Measurements from ENCODE around the gene SPDYE4. TPM values are rescaled to one million over a fixed set of nuclear protein-coding genes. Genes with fewer than 3 reads are reported as not detected.

The SPDYE4 gene
- total RNA-seq, 2 experiments from 2014 or later: not detected

DNA sequence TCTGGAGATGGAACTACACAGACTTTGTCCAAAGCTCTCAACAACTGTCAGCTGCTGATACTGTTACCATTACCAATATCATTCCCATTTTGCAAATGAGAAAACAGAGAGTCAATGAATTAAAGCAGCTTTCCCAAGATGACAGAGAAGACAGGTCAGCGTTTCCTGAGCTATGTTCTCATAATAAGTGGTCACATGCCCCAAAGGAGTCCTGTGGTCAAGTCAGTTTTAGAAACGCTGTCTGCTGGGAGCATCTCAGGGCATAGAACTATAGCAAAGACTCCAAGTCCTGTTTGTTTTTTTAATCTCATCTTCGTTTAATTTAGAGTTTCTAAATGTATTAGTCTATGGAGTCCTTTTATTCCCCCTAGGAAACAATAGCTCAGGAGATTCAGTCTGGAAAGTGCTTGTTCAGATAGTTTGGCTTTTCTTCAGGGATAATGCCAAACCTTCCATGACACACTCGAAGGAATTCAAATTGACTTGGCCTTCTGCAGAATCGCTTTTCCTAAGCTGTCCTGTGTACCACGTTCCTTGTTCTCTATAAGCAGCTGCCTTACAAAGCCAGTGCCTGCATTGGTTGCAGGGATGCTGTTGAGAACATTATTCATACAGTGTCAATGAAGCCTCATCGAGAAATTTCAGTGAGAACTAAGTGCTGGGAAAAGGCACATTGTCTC, 25.8 kb downstream of the SPDYE4 start:
- DNase-seq: no peak
- CTCF ChIA-PET: interaction anchor here (1.1 kb wide), 1 partner anchor 13 kb away, joined by 4 read pairs; no protein-coding TSS in a partner anchor
- Mint-ChIP-seq H3K4me1 (ENCODE audit: low read depth) (no peaks in the 10 kb centered on the region), H3K36me3 (ENCODE audit: low read depth) (no peaks in the 10 kb centered on the region), H3K27me3 (ENCODE audit: low read depth) (no peaks in the 10 kb centered on the region), H3K4me3 (no peak overlapping the region), H3K27ac (no peak overlapping the region), H3K9me3 (no peaks in the 10 kb centered on the region)
- intact Hi-C loops (cut with micrococcal nuclease): no loop called here

DNA sequence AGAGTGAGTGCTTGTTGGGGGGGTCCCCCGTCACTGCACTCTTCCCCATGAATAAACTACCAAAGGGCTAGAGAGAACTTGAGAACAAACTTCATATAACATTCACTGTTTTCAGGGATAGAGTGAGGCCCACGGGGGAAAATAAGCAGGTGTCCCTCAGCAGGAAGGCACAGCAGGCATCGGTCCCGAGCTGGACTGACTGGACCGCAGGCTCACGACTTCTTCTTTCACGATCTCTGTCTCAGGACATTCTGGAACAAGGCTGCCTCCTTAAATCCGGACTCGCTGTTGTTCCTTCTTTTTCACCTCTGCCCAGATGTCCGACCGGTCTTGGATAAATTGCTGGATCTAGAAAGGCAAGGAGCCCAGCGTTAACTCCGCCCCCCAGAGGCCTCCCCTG, 28.5 kb downstream of the SPDYE4 start:
- intact Hi-C loops (cut with micrococcal nuclease): no loop called here
- CTCF ChIA-PET: no interaction called here
- Mint-ChIP-seq H3K9me3 (no peaks in the 10 kb centered on the region), H3K4me1 (ENCODE audit: low read depth) (no peaks in the 10 kb centered on the region), H3K27ac (no peak overlapping the region), H3K36me3 (ENCODE audit: low read depth) (no peaks in the 10 kb centered on the region), H3K4me3 (no peak overlapping the region), H3K27me3 (ENCODE audit: low read depth) (no peaks in the 10 kb centered on the region)
- no peak for DNase-seq

DNA sequence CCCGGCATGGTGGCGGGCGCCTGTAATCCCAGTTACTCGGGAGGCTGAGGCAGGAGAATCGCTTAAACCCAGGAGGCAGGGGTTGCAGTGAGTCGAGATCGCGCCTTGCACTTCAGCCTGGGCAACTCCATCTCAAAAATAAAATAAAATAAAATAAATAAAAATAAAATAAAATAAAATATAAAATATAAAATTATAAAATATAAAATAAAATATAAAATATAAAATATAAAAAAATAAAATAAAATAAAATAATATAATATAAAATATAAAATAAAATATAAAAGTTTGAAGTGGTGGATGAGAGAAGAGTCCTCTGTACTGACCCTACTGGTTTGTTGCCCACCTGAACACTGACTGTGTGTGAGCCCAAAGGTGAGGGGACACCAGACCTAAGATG, 28.9 kb downstream of the SPDYE4 start:
- Mint-ChIP-seq H3K4me1 (ENCODE audit: low read depth) (no peaks in the 10 kb centered on the region), H3K36me3 (ENCODE audit: low read depth) (no peaks in the 10 kb centered on the region), H3K4me3 (no peak overlapping the region), H3K27ac (no peak overlapping the region), H3K9me3 (no peaks in the 10 kb centered on the region), H3K27me3 (ENCODE audit: low read depth) (no peaks in the 10 kb centered on the region)
- intact Hi-C loops (cut with micrococcal nuclease): no loop called here
- no peak for DNase-seq
- CTCF ChIA-PET: no interaction called here

DNA sequence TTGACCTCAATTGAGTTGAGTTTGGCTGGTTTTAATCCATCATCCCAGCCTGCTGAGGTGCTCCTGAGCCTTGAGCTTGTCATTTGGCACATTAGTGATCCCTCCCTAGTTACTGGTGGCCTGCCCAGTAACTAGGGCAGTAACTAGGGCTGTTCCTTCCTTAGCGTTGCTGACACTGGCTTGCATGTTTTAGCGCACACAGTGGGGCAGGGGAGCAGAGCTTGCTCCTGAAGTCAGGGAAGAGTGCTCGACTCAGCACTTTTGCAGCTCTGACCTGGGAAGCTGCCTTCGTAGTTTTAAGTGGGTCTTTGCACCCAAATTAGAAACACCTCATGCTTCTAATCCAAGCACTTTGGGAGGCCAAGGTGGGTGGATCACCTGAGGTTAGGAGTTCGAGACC, 29.4 kb downstream of the SPDYE4 start:
- DNase-seq: no peak
- Mint-ChIP-seq H3K36me3 (ENCODE audit: low read depth) (no peaks in the 10 kb centered on the region), H3K27ac (no peak overlapping the region), H3K9me3 (no peaks in the 10 kb centered on the region), H3K4me1 (ENCODE audit: low read depth) (no peaks in the 10 kb centered on the region), H3K27me3 (ENCODE audit: low read depth) (no peaks in the 10 kb centered on the region), H3K4me3 (no peak overlapping the region)
- CTCF ChIA-PET: no interaction called here
- intact Hi-C loops (cut with micrococcal nuclease): no loop called here

DNA sequence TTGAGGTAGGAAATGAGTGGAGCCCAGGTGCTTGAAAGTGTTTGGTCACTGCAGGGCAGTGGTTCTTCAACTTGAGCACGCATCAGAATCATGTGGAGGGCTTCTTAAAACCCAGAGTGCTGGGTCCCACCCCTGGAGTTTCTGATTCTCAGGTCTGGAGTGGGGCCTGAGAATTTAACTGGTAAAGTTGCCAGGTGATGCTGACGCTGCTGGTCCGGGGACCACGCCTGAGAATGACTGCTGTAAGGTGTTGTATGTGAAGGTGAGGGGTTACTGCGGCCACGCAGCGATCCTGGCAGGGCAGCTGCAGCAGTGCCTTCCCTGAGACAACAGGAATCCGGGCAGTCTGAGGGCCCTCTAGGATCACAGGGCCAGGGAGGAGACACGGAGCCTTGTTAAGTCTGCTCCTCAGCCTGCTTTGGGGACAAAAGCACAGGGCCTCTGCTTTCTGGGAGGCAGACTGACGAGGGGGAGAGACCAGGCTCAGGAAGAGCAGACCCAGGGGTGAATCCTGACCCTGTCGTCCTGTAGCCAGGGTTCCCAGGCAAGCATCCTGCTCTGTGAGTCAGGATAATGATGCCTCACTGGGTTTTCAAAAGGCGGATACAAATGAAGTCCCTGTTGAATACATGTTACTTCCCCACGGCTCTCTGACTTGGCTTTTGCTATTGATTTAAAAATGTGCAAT, 30.0 kb downstream of the SPDYE4 start:
- no peaks in the 10 kb centered on the region for H3K9me3 Mint-ChIP-seq
- no peaks in the 10 kb centered on the region for H3K4me1 Mint-ChIP-seq (ENCODE audit: low read depth)
- no peaks in the 10 kb centered on the region for H3K36me3 Mint-ChIP-seq (ENCODE audit: low read depth)
- H3K27ac Mint-ChIP-seq: no peak overlapping the region
- H3K4me3 Mint-ChIP-seq: no peak overlapping the region
- no peak for DNase-seq
- CTCF ChIA-PET: no interaction called here
- no peaks in the 10 kb centered on the region for H3K27me3 Mint-ChIP-seq (ENCODE audit: low read depth)
- intact Hi-C loops (cut with micrococcal nuclease): no loop called here

DNA sequence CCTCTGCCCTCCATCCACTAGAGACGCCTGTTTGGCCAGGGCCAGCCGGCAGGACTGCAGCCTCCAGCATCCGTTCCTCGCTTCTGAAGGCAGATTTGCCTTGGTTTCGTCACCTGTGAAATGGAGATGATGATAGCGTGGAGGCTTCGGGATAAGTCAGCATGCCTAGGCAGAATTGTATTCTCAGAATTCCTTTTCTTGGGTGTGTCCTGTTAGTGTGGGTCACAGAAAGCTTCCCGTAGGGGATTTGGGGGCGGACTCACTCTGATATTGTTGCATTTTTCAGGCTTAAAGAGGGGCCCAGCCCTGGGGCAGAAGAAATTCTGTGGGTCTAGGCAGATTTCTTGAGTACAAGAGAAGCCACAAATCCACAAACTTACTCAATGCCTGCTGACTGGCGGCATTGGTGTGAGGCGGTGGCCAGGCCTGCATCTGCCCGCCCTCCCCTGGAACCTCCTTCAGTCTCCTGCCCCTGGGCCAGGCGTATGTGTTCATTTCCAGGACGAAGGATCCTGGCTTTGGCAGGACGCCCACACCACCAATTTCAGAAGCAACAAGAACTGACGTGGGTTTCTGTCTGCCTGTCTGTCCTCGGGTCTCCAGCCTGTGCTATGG, 31.3 kb downstream of the SPDYE4 start:
- no peak for DNase-seq
- Mint-ChIP-seq H3K9me3 (no peaks in the 10 kb centered on the region), H3K36me3 (ENCODE audit: low read depth) (no peaks in the 10 kb centered on the region), H3K27me3 (ENCODE audit: low read depth) (no peaks in the 10 kb centered on the region), H3K27ac (no peak overlapping the region), H3K4me1 (ENCODE audit: low read depth) (no peaks in the 10 kb centered on the region), H3K4me3 (no peak overlapping the region)
- intact Hi-C loops (cut with micrococcal nuclease): no loop called here
- CTCF ChIA-PET: no interaction called here

DNA sequence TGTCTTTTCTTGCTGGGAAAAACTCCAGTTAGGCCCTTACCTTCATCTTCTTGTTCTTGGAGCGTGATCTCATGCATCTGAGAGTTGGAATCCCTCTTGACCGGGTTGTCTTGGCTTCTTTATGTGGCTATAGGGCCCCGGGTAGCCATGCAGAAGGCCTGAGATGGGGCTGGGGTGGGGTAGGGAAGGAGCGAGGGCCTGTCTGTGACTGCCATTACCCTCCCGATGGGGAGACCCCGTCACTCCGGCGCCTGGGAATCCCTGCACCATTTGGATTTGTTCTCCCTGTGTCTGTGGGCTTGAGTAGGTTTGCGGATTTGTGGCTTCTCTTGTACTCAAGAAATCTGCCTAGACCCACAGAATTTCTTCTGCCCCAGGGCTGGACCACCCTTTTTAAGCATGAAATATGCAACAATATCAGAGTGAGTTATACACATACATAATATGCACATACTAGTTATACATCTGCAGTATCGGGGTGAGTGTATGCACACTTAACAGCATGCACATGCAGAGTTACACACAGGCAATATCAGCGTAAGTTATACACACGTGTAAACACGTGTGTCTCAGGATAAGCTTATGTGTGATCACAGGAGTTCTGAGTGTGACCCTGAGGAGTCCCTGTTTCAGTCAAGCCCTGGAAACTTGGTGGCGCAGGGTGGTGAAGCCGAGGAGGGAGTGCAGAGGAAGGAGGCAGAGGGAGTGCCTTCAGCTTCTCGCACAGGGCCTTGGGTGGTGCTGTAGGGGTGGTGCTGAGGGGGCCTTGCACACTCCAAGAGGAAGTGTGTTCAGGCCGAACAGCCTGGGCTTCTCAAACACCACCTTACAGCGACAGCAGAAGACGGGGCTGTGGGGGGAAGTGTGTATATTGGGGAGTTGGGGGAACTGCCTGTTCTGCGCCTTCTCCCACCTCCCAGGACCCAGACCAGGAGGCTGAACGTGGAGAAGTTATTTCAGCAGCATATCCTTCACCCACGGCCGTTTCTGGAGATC, 32.2 kb downstream of the SPDYE4 start:
- H3K36me3 Mint-ChIP-seq (ENCODE audit: low read depth): no peaks in the 10 kb centered on the region
- no peak overlapping the region for H3K4me3 Mint-ChIP-seq
- H3K27ac Mint-ChIP-seq: no peak overlapping the region
- no peak for DNase-seq
- intact Hi-C loops (cut with micrococcal nuclease): no loop called here
- H3K9me3 Mint-ChIP-seq: no peaks in the 10 kb centered on the region
- CTCF ChIA-PET: interaction anchor here (1.0 kb wide), 1 partner anchor 316 kb away, joined by 3 read pairs; no protein-coding TSS in a partner anchor
- H3K4me1 Mint-ChIP-seq (ENCODE audit: low read depth): no peaks in the 10 kb centered on the region
- no peaks in the 10 kb centered on the region for H3K27me3 Mint-ChIP-seq (ENCODE audit: low read depth)

DNA sequence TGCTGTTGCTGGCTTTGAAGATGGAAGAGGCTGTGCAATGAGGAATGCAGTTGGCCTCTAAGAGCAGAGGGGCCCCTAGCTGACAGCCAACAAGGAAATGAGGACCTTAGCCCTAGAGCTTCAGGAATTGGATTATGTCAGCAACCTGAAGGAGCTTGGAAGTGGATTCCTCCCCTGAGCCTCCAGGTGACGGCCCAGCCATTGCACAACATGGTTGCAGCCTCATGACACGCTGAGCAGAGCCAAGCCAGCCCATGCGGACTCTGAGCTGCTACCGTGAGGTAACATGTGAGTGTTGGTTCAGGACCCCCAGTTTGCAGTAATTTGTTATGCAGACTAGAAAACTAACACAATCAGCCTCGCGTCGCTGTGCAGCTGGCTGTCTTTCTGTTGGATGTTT, 33.9 kb downstream of the SPDYE4 start:
- Mint-ChIP-seq H3K27ac (no peak overlapping the region), H3K4me1 (ENCODE audit: low read depth) (no peaks in the 10 kb centered on the region), H3K4me3 (no peak overlapping the region), H3K9me3 (no peaks in the 10 kb centered on the region), H3K27me3 (ENCODE audit: low read depth) (no peaks in the 10 kb centered on the region), H3K36me3 (ENCODE audit: low read depth) (no peaks in the 10 kb centered on the region)
- intact Hi-C loops (cut with micrococcal nuclease): no loop called here
- DNase-seq: no peak
- CTCF ChIA-PET: no interaction called here

DNA sequence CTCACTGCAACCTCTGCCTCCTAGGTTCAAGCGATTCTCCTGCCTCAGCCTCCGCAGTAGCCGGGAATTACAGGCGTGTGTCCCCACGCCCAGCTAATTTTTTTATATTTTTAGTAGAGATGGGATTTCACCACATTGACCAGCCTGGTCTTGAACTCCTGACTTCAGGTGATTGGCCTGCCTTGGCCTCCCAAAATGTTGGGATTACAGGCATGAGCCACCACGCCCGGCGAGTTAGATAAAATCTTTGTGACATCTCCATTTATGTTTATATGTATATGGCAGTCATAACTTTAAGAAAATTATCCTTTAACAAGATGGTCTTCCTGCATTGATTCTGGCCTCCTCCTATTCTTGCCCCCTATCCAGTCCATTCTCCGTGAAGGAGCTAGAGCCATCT, 37.8 kb downstream of the SPDYE4 start:
- Mint-ChIP-seq H3K4me3 (no peak overlapping the region), H3K27ac (no peak overlapping the region), H3K4me1 (ENCODE audit: low read depth) (no peaks in the 10 kb centered on the region), H3K9me3 (no peaks in the 10 kb centered on the region), H3K27me3 (ENCODE audit: low read depth) (no peaks in the 10 kb centered on the region), H3K36me3 (ENCODE audit: low read depth) (no peaks in the 10 kb centered on the region)
- CTCF ChIA-PET: no interaction called here
- intact Hi-C loops (cut with micrococcal nuclease): no loop called here
- no peak for DNase-seq

DNA sequence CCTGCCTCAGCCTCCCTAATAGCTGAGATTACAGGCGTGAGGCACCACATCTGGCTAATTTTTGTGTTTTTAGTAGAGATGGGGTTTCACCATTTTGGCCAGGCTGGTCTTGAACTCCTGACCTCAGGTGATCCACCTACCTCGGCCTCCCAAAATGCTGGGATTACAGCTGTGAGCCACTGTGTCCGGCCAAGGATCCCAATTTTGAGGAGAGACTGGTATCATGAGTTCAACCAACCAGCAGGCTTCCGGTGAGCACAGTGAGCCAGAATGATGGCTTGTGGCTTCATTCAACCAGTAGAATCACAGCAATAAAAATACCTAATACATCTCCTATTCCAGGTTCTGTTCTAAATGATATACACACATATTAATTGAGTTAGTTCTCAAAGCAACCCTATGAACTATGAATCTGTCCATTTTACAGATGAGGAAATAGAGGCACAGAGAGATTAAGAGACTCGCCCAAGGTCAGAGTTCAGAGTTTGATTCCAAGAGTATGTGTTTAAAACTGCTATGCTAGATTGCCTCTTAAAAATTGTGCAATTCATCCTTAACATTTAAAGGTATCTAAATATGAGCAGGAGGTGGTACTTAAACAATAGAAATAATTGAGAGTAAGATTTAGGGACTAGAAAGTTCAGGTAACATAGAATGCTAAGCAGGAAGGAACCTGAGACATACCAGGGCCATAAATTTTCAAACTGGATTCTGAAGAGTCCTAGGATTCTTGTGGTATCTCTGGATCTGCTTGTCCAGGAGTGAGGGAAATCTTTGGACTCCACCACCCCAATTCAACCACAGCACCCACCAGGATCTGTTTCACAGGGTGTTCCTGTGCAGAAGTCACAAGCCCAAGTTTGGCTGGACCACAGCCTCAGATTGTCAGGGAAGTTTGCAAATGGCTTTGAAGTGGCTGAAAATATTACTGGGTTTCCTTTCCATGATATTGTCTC, 38.8 kb downstream of the SPDYE4 start:
- CTCF ChIA-PET: no interaction called here
- Mint-ChIP-seq H3K27me3 (ENCODE audit: low read depth) (no peaks in the 10 kb centered on the region), H3K9me3 (no peaks in the 10 kb centered on the region), H3K4me1 (ENCODE audit: low read depth) (no peaks in the 10 kb centered on the region), H3K27ac (no peak overlapping the region), H3K4me3 (no peak overlapping the region), H3K36me3 (ENCODE audit: low read depth) (no peaks in the 10 kb centered on the region)
- DNase-seq: no peak
- intact Hi-C loops (cut with micrococcal nuclease): no loop called here

DNA sequence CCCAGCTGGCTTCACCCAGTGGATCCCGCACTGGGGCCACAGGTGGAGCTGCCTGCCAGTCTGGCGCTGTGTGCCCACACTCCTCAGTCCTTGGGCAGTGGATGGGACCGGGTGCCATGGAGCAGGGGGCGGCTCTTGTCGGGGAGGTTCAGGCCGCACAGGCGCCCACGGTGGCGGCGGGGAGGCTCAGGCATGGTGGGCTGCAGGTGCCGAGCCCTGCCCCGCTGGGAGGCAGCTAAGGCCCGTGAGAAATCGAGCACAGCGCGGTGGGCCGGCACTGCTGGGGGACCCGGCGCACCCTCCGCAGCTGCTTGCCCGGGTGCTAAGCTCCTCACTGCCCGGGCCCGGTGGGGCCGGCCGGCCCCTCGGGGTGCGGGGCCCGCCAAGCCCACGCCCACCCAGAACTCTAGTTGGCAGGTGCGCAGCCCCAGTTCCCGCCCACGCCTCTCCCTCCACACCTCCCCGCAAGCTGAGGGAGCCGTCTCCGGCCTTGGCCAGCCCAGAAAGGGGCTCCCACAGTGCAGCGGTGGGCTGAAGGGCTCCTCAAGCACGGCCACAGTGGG, 40.3 kb downstream of the SPDYE4 start:
- no peak for DNase-seq
- no peaks in the 10 kb centered on the region for H3K27me3 Mint-ChIP-seq (ENCODE audit: low read depth)
- CTCF ChIA-PET: no interaction called here
- no peak overlapping the region for H3K4me3 Mint-ChIP-seq
- no peak overlapping the region for H3K27ac Mint-ChIP-seq
- no peaks in the 10 kb centered on the region for H3K36me3 Mint-ChIP-seq (ENCODE audit: low read depth)
- intact Hi-C loops (cut with micrococcal nuclease): no loop called here
- no peaks in the 10 kb centered on the region for H3K4me1 Mint-ChIP-seq (ENCODE audit: low read depth)
- H3K9me3 Mint-ChIP-seq: no peaks in the 10 kb centered on the region

Data from activated naive CD4-positive, alpha-beta T cell treated with anti-CD3 and anti-CD28 coated beads for 36 hours (primary cell).